Glutamatergic neuron (in vitro differentiated cells): Measurements from ENCODE around the gene SMAD7. TPM values are rescaled to one million over a fixed set of nuclear protein-coding genes. Genes with fewer than 3 reads are reported as not detected.

Source experiments
- DNase-seq: peaks from one replicate; pipeline ENCODE4 v3.0.0; 2022
- H3K27ac Mint-ChIP-seq: one replicate; pipeline ENCODE4 v1.8.0; 2020; ENCODE audit warnings: mild to moderate bottlenecking, mixed read lengths, inconsistent platforms; ENCODE audit not compliant: unreplicated experiment
- H3K27me3 Mint-ChIP-seq: one replicate; pipeline ENCODE4 v1.8.0; 2020; ENCODE audit warnings: mild to moderate bottlenecking, moderate library complexity, mixed read lengths, inconsistent platforms; ENCODE audit not compliant: unreplicated experiment
- H3K36me3 Mint-ChIP-seq: one replicate; pipeline ENCODE4 v1.8.0; 2020; ENCODE audit warnings: mild to moderate bottlenecking, mixed read lengths, inconsistent platforms; ENCODE audit not compliant: unreplicated experiment
- H3K4me1 Mint-ChIP-seq: one replicate; pipeline ENCODE4 v1.8.0; 2020; ENCODE audit warnings: mild to moderate bottlenecking, low read depth, mixed read lengths, inconsistent platforms; ENCODE audit not compliant: unreplicated experiment
- H3K4me3 Mint-ChIP-seq: one replicate; pipeline ENCODE4 v1.8.0; 2020; ENCODE audit warnings: mild to moderate bottlenecking, mixed read lengths, inconsistent platforms; ENCODE audit not compliant: unreplicated experiment
- H3K9me3 Mint-ChIP-seq: one replicate; pipeline ENCODE4 v1.8.0; 2020; ENCODE audit warnings: mild to moderate bottlenecking, moderate library complexity, mixed read lengths, inconsistent platforms; ENCODE audit not compliant: unreplicated experiment
- CTCF ChIP-seq: fragments of 200-600 bp; sonication (generic); IDR thresholded peaks from one replicate; pipeline ENCODE4 v1.5.0; 2021; ENCODE audit not compliant: partially characterized antibody, unreplicated experiment
- total RNA-seq: library from RNA; stranded (reverse); fragmentation: NEBNext Ultra II Directional; extraction: Animal tissue kit (Norgen Biotek cat#: 25700); gene quantifications from one replicate; pipeline ENCODE4 v1.2.1, GENCODE V29; 2021; ENCODE audit not compliant: unreplicated experiment

SMAD7 gene
- total RNA-seq, 1 donor from 2014 or later: 10.8 TPM

GRCh38 chr18:48920408-48921038 lies 30.2 kb downstream of the SMAD7 start:
- Mint-ChIP-seq H3K36me3 (no peaks in the 10 kb centered on the region), H3K9me3 (peaks cover 3% of the 10 kb centered on the region), H3K27me3 (peaks cover 10% of the 10 kb centered on the region), H3K4me3 (peak overlapping the region; percentile 26), H3K27ac (peak overlapping the region; percentile 67), H3K4me1 (peaks cover 51% of the 10 kb centered on the region)
- DNase-seq: no peak
- TF ChIP-seq CTCF: no peak

- no peak for DNase-seq
- no peaks in the 10 kb centered on the region for H3K36me3 Mint-ChIP-seq
- H3K9me3 Mint-ChIP-seq: peaks cover 3% of the 10 kb centered on the region
- H3K27ac Mint-ChIP-seq: no peak overlapping the region
- H3K27me3 Mint-ChIP-seq: peaks cover 9% of the 10 kb centered on the region
- peaks cover 50% of the 10 kb centered on the region for H3K4me1 Mint-ChIP-seq
- no peak for TF ChIP-seq CTCF
- H3K4me3 Mint-ChIP-seq: peak overlapping the region; percentile 32
These were observed 31.2 kb downstream of the SMAD7 start for GRCh38 chr18:48919547-48919946.

- H3K27ac Mint-ChIP-seq: no peak overlapping the region
- H3K36me3 Mint-ChIP-seq: no peaks in the 10 kb centered on the region
- no peak for DNase-seq
These were observed 31.9 kb downstream of the SMAD7 start for GRCh38 chr18:48918660-48919456.

GRCh38 chr18:48917579-48918517 lies 32.9 kb downstream of the SMAD7 start:
- Mint-ChIP-seq H3K27ac (no peak overlapping the region), H3K9me3 (peaks cover 3% of the 10 kb centered on the region), H3K27me3 (peaks cover 7% of the 10 kb centered on the region), H3K4me3 (no peak overlapping the region), H3K4me1 (peaks cover 42% of the 10 kb centered on the region), H3K36me3 (peaks cover 4% of the 10 kb centered on the region)
- TF ChIP-seq CTCF: no peak
- DNase-seq: no peak

More at GRCh38 chr18:48918660-48919456, 31.9 kb downstream of the SMAD7 start:
- H3K4me3 Mint-ChIP-seq: no peak overlapping the region
- H3K4me1 Mint-ChIP-seq: peaks cover 51% of the 10 kb centered on the region
- TF ChIP-seq CTCF: no peak
- H3K9me3 Mint-ChIP-seq: peaks cover 3% of the 10 kb centered on the region
- peaks cover 8% of the 10 kb centered on the region for H3K27me3 Mint-ChIP-seq
